Kidney (tissue), 14 donors: Measurements from ENCODE around the gene LTBP1. TPM values are rescaled to one million over a fixed set of nuclear protein-coding genes. Genes with fewer than 3 reads are reported as not detected.

Experiments used
- DNase-seq, 5 donors: peaks; one replicate each; pipeline ENCODE4 v3.0.0-alpha.2; 2013 to 2020
- FAIRE-seq: peaks from 2 replicates; lab custom pipeline; 2012; peaks lifted over from hg19 to GRCh38; lab: Jason Lieb, UNC
- H3K27ac ChIP-seq, 2 donors: one replicate each; pipeline ENCODE4 v1.7.0; 2013; ENCODE audit warnings: low read depth in 2 of 2, low read length in 2 of 2, inconsistent platforms in 1 of 2
- H3K27me3 ChIP-seq: one replicate; pipeline ENCODE4 v1.7.1; 2013; ENCODE audit warnings: low read length, inconsistent platforms; ENCODE audit not compliant: control insufficient read depth, insufficient read depth
- H3K36me3 ChIP-seq, 3 donors: one replicate each; pipeline versions ENCODE4 v1.7.0 to v1.7.1; 2013; ENCODE audit warnings: low read length in 3 of 3, control low read depth in 1 of 3, inconsistent platforms in 1 of 3; ENCODE audit not compliant: insufficient read depth in 3 of 3, control insufficient read depth in 2 of 3
- H3K4me1 ChIP-seq, 3 donors: one replicate each; pipeline versions ENCODE4 v1.7.0 to v1.7.1; 2013; ENCODE audit warnings: low read length in 3 of 3, inconsistent platforms in 1 of 3, low read depth in 1 of 3; ENCODE audit not compliant: control insufficient read depth in 2 of 3, insufficient read depth in 2 of 3
- H3K4me3 ChIP-seq, 3 donors: one replicate each; pipeline versions ENCODE4 v1.7.0 to v1.8.1; 2013; ENCODE audit warnings: low read length in 3 of 3, control low read depth in 1 of 3, inconsistent platforms in 1 of 3
- H3K9ac ChIP-seq, 3 donors: one replicate each; pipeline versions ENCODE4 v1.7.0 to v1.7.1; 2013; ENCODE audit warnings: low read length in 3 of 3, control low read depth in 1 of 3, inconsistent platforms in 1 of 3
- H3K9me3 ChIP-seq, 3 donors: one replicate each; pipeline versions ENCODE4 v1.7.0 to v1.7.1; 2013; ENCODE audit warnings: low read length in 3 of 3, control low read depth in 1 of 3, inconsistent platforms in 1 of 3; ENCODE audit not compliant: control insufficient read depth in 2 of 3, insufficient read depth in 1 of 3
- intact Hi-C: fragments of 100-400 bp; cut with DNase I; formaldehyde crosslinking; loops from one replicate; pipeline ENCODE4 v1.11.1; 2022
- polyA plus RNA-seq: library from polyadenylated mRNA; stranded (reverse); fragments of 350-450 nt; fragmentation: Illumina TruSeq; extraction: RNeasy Lipid Tissue Mini Kit (QIAGEN cat#74804); gene quantifications from one replicate; pipeline ENCODE4 v1.2.3, GENCODE V29; 2014; ENCODE audit warnings: low read depth, low replicate concordance; ENCODE audit not compliant: insufficient read depth
- total RNA-seq: library from RNA; stranded (reverse); fragmentation: NEBNext Ultra II Directional; extraction: Animal tissue kit (Norgen Biotek cat#: 25700); gene quantifications from one replicate; pipeline ENCODE4 v1.2.1, GENCODE V29; 2021
- TF ChIP-seq, protein P1 (sequence below): IDR thresholded peaks from 3 replicates; pipeline ENCODE4 v1.5.1; 2012; ENCODE audit warnings: mild to moderate bottlenecking, moderate library complexity, borderline replicate concordance; ENCODE audit not compliant: insufficient read depth; ENCODE audit errors: extremely low read depth
- donor health status: control.
- donor health status: control.
- donor health status: control.
- donor health status: control.
- donor health status: control.
- donor health status: DM: yes; HTN: yes; CAD: no.
- donor health status: Normal renal cell carcinoma (clear cell type).

Gene LTBP1
- total and polyA plus RNA-seq, 2 donors from 2014 or later = 9.3 to 39.8 TPM

DNA sequence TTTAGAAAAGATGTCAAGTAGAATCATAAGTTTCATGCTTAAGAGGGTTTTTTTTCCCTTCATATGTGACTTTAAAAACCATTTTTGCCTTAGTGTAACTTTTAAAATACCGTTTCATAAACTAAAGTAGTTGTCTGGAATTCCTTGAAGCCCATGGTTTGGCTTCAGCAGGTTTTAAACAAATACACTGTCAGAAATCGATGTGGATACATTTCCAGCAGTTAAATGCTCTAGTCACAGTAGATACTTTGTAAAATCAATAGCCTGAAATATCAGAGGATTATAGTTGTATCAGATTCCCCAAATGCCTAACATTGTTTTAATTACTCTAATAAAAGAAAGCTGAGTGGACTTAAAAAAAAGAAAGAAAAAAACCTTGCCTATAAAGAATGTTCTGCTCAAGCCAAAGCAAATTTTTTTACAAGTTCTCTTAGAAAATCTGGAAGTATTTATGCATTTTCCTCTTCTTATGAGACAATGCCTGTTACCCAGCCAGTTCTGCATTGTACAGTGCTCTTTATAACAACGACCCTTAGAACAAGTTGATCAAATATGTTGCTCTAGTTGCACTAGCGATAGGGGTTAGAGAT is 260.5 kb downstream of the LTBP1 start:
- Histone ChIP-seq H3K27ac (no peak overlapping the region), H3K36me3 (no peaks in the 10 kb centered on the region), H3K4me3 (no peak overlapping the region), H3K4me1 (no peaks in the 10 kb centered on the region), H3K27me3 (no peaks in the 10 kb centered on the region), H3K9ac (no peak overlapping the region), H3K9me3 (no peaks in the 10 kb centered on the region)
- no peak for FAIRE-seq
- intact Hi-C loops = no loop called here
- TF ChIP-seq, protein P1, sequence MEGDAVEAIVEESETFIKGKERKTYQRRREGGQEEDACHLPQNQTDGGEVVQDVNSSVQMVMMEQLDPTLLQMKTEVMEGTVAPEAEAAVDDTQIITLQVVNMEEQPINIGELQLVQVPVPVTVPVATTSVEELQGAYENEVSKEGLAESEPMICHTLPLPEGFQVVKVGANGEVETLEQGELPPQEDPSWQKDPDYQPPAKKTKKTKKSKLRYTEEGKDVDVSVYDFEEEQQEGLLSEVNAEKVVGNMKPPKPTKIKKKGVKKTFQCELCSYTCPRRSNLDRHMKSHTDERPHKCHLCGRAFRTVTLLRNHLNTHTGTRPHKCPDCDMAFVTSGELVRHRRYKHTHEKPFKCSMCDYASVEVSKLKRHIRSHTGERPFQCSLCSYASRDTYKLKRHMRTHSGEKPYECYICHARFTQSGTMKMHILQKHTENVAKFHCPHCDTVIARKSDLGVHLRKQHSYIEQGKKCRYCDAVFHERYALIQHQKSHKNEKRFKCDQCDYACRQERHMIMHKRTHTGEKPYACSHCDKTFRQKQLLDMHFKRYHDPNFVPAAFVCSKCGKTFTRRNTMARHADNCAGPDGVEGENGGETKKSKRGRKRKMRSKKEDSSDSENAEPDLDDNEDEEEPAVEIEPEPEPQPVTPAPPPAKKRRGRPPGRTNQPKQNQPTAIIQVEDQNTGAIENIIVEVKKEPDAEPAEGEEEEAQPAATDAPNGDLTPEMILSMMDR = no peak
- DNase-seq = peak in 1 of 5 donors; percentile 11

DNA sequence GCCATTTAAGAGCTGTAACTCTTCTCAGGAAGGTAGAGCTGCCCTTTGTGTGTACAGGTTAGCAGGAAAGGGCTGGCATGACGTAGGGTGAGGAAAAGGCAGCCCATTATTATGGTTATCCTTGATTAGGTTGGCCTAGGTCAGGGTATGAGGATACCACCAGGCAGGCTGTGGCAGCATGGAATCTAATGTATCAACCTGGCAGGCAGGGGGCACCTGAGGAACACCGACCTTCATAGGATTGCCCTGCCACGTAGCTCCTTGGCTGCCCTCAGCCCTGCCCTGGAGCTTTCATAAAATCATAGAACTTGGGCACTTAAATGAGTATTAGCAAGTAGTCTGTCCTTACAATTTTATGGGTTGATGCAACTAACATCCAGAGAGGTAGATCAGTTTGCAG is 261.6 kb downstream of the LTBP1 start:
- no peaks in the 10 kb centered on the region for H3K9me3 ChIP-seq
- peak in 1 of 5 donors; percentile 53 for DNase-seq
- no peak overlapping the region for H3K27ac ChIP-seq
- TF ChIP-seq, protein P1 = no peak
- no peak for FAIRE-seq
- intact Hi-C loops = no loop called here
- no peaks in the 10 kb centered on the region for H3K27me3 ChIP-seq
- no peaks in the 10 kb centered on the region for H3K4me1 ChIP-seq
- no peak overlapping the region for H3K4me3 ChIP-seq
- H3K36me3 ChIP-seq = no peaks in the 10 kb centered on the region
- no peak overlapping the region for H3K9ac ChIP-seq

DNA sequence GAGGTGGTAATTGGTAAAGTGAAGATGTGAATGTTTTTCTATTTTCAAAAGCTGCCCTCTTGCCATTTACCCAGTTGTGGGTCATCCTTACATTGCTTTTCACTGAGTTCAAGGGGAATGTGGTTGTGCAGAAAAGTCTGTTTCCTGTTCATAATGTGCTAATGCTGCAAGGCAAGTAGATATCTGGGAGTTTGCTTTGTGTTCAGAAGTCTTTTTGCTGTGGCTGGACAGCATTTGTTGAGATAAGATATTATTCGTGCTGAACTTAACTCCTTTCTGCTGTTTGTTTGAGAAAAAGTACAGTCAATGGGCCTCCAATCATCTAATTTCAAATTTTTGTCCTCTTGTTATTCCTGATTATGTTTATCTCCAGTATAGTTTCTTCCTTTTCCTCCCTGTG is 263.2 kb downstream of the LTBP1 start:
- H3K9ac ChIP-seq = no peak overlapping the region
- TF ChIP-seq, protein P1 = no peak
- no peak overlapping the region for H3K4me3 ChIP-seq
- FAIRE-seq (no peak), DNase-seq (no peak)
- no peaks in the 10 kb centered on the region for H3K4me1 ChIP-seq
- no peaks in the 10 kb centered on the region for H3K27me3 ChIP-seq
- no peak overlapping the region for H3K27ac ChIP-seq
- H3K9me3 ChIP-seq = no peaks in the 10 kb centered on the region
- intact Hi-C loops = no loop called here
- no peaks in the 10 kb centered on the region for H3K36me3 ChIP-seq

DNA sequence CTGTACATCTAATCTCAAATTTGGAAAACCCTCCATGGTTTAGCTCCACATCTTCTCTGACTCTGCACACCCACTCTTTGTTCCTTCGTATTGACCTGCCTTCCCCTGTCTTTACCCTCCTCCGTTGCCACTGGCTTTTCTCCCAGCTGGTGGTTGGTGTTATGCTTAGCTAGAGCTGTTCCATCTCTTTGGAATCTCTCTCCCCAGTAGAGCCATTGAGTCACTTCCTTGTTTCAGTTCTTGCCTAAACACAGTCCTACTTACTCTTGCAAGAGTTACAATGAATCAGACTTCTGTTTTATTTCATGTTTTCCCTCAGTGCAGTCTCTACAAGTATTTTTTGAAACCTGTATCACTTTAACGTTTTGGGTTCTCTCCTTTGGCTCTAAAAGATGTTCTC is 263.9 kb downstream of the LTBP1 start:
- intact Hi-C loops = no loop called here
- no peak overlapping the region for H3K27ac ChIP-seq
- H3K4me1 ChIP-seq = no peaks in the 10 kb centered on the region
- H3K4me3 ChIP-seq = no peak overlapping the region
- no peaks in the 10 kb centered on the region for H3K36me3 ChIP-seq
- no peak overlapping the region for H3K9ac ChIP-seq
- TF ChIP-seq, protein P1 = no peak
- no peak for FAIRE-seq
- no peaks in the 10 kb centered on the region for H3K9me3 ChIP-seq
- peak in 1 of 5 donors; percentile 58 for DNase-seq
- no peaks in the 10 kb centered on the region for H3K27me3 ChIP-seq
